ENCODE results near the gene SERHL2.
"Not testable (repeated sequence)": the region's sequence is repeated elsewhere in the genome, so short reads cannot be mapped to it uniquely, and the experiment has no call there.

SERHL2 gene

DNA sequence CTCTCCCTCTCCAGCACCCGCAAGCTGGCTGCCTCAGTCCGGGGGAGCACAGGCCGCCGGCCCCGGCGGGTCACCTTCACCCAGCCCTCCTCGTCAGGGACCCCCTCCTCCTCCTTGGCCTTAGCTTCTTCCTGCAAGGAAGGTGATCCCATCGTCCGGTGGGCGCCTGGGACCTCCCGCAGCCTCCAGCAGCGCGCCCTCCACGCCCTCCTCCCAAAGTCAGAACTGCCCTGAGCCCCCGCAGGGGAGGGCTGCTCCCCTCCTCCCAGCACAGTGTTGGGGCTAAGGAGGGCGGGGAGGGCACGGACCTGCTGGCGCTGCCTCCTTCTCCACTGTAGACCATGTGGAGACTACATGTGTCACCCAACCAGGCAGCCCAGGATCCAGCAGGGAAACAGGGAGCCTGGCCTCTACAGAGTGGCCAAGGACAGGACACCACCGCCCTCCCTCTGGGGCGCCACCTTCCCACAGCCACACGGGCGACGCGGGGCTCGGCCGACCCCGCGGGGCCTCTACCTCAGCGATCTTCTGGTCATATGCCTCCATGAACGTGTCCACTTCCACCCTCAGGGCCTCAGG is 22.3 kb downstream of the SERHL2 start:
- DNase-seq, result not testable (repeated sequence)

- not testable (repeated sequence) for DNase-seq
Observed at GRCh38 chr22:42577141-42577540, 23.4 kb downstream of the SERHL2 start.

DNA sequence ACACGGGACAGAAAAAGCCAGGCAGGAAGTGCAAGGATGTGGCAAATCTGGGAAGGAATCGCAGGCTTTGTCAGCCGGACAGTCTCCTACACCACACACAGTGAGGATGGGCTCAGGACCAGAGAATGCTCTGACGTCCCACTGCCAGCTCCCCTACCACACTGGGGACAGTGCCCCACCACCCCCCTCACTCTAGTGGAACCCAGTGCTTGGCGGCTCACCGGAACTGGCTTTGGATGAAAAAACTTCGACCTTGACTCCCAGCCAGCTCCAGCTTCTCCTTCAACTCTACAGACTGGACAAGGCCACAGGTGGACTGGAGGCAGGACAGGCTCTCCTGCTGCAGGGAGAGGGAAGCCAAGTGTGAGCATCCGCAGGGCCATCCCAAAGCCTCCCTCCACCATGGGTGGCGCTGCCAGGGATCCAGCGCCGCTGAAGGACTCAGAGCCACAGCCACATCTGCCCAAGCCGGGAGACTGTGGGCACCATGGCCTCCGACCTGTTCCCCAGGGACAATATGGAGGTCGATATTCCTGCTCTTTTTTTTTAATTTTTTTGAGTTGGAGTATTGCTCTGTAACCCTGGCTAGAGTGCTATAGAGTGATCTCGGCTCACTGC is 24.0 kb downstream of the SERHL2 start:
- DNase-seq, result no peak

GRCh38 chr22:42580040-42580439 is 26.3 kb downstream of the SERHL2 start:
- not testable (repeated sequence) for DNase-seq

- not testable (repeated sequence) for DNase-seq
Observed at GRCh38 chr22:42581194-42581761, 27.5 kb downstream of the SERHL2 start.

DNA sequence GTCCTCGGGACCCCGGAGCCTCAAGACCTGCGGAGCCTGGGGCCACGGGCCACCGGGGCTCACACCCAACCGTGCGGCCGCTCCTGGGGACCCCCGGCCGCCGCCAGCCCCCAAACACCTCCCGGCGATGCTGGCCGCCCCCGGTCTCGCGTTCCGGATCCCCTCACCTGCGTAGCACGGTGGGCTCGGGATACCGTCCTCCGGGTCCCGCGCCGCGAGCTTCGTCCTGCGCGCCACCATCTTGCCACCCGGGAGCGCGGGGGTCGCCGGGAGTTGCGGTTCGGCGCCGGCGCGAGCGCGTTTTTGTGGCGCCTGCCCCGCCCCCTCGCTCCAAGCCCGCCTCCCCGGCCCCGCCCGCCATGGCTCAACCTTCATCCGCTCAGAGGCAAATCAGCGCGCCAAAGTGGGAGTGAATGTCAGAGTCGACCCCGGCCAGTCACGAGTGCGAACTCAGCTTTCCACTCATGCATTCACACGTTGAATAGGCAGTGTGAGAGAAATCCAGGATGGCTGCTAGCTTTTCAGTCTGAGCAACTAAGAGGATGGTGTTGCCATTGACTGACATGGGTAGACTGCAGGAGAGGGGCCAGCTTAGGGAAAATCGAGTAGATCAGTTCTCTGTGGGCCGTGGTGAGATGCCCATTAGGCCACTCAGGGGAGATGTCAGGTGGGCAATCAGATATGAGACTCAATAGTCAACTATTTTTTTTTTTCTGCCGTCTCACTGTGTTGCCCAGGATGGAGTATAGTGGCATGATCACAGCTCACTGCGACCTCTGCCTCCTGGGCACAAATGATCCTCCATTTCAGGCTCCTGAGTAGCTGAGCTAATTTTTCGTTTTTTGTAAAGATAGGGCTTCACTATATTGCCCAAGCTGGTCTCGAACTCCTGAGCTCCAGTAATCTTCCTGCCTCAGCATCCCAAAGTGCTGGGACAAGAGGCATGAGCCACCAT is 28.3 kb downstream of the SERHL2 start:
- peak; percentile 86 for DNase-seq

- DNase-seq, result no peak
Observed at GRCh38 chr22:42582987-42583386, 29.2 kb downstream of the SERHL2 start.

- DNase-seq, result no peak
Observed at GRCh38 chr22:42584364-42584940, 30.7 kb downstream of the SERHL2 start.

- no peak for DNase-seq
Observed at GRCh38 chr22:42585096-42585495, 31.3 kb downstream of the SERHL2 start.

DNA sequence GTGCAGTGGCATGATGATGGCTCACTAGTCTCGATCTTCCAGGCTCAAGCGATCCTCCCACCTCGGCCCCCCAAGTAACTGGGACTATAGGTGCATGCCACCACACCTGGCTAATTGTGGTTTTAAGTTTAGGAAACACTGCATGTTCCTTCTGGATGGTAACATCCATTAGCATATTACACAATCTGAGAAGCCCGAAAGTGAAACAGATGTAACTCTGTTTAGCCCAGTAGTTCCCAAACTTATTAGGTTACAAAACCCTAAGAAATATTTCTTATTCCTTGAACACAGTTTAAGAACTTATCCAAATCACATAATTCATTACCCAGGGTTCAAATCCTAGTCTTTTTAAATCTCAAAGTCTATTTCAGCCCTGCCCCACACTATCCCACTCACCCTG is 32.6 kb downstream of the SERHL2 start:
- DNase-seq, result no peak

- DNase-seq, result no peak
Observed at GRCh38 chr22:42587588-42588175, 33.9 kb downstream of the SERHL2 start.

DNA sequence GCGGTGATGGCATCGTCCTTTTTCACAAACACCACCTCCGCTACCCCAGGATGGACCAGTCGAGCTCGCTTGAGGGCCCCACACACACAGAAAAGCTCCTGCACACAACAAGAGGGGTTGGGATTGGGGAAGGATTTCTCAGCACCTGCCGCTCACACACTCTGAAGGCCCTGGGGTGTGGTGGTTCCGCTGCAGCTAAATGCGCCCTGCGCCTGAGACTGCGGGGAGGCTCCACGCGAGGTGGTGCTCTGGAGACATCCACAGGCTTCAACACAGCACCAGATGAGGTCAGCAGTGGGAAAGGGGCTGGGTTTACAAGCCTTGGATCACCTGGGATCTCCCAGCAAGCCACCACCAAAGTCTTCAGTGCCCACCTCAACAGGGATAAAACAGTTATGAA is 38.2 kb downstream of the SERHL2 start:
- no peak for DNase-seq

- DNase-seq, result no peak
Observed at GRCh38 chr22:42595434-42595833, 41.7 kb downstream of the SERHL2 start.

GRCh38 chr22:42596336-42596735 is 42.6 kb downstream of the SERHL2 start:
- DNase-seq, result no peak

DNA sequence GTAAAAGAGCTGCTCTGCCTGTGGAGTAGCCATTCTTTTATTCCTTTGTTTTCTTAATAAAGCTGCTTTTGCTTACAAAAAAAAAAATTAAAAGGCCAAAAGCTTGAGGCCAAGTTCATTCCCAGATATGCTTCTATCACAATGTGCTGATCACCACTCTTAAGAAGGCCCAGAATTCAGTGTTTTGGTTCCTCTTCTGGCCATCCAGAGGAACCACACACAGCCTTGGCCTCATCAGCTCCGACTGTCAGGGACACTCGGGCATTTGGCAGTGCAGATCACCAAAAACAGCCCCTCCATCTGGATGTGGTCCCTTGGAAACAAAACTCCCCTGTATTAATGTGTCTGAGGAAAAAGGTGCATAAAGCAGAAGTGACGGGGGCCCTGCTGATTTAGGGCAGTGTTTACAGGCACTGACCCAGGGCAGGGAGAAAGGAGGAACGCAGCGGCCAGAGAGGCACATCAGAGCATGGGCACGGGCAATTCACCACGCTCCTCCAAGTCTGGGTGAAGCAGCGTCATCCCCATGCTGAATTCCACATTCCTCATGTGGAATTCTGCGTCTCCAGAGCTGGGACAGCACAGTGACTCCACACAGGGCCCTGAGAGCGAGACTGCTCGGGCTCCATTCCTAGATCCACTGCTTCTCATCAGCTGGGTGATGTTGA is 43.2 kb downstream of the SERHL2 start:
- DNase-seq, result no peak

DNA sequence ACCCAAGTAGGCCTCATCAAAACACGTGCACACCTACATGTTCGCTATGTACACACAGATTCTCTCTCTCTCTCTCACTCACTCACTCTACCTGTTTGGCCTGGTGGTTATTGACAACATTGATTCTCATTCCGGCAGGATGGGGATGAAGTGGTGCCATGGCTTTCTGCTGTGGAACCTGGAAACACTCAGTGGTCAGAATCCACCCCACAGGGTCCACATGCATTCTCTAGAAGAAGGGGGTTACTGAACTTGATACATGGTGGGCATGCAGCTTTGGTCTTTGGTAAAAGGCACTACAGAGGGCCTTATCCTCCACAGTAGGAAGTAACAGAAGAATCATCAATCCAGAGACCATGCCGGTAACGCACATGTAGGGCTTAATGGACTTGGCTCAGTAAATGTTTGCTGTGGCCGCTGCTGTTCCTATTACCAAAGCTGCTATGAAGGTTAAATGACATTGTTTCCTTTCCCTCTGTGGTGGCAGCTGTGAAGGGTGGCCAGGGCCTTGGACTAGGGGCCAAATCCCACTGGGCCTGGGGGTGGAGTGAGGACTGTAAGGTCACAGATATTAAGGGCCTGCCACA is 48.2 kb downstream of the SERHL2 start:
- no peak for DNase-seq

- DNase-seq, result no peak
Observed at GRCh38 chr22:42602470-42602869, 48.7 kb downstream of the SERHL2 start.

DNA sequence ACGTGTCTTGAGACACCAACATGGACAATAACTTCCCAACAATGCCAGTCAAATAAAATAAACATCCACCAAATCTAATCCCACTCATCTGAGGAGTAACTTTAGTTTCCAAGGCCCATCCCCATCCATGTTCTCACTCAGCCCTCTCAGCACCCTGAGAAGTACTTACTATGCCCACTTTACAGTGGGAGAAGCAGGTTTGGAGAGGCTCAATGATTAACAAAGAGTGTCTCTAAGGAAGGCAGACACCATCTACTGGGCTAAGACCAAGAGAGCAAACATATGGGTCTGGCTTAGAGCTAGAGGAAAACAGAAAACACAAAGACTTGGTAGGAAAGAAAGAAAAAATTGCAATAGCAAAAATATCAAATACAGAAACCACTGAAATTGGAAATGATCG is 49.7 kb downstream of the SERHL2 start:
- DNase-seq, result no peak

- no peak for DNase-seq
Observed at GRCh38 chr22:42604403-42604802, 50.6 kb downstream of the SERHL2 start.

- DNase-seq, result not testable (repeated sequence)
Observed at GRCh38 chr22:42607641-42608040, 53.9 kb downstream of the SERHL2 start.

- DNase-seq, result no peak
Observed at GRCh38 chr22:42608136-42608822, 54.5 kb downstream of the SERHL2 start.

Data from activated naive CD4-positive, alpha-beta T cell treated with Interleukin-2 at 50 U/mL for 16 hours (primary cell).